Large intestine (tissue), 3 donors: Measurements from ENCODE around the gene CPEB4. TPM values are rescaled to one million over a fixed set of nuclear protein-coding genes. Genes with fewer than 3 reads are reported as not detected.

Source experiments
- DNase-seq, 2 donors: peaks; one replicate each; pipeline versions ENCODE4 v3.0.0 to v3.0.0-alpha.2; 2013
- H3K27ac ChIP-seq: one replicate; pipeline ENCODE4 v1.5.1; 2013; ENCODE audit warnings: low read length
- H3K27me3 ChIP-seq: 2 replicates; pipeline ENCODE4 v1.6.1; 2013; ENCODE audit warnings: low read length; ENCODE audit not compliant: control insufficient read depth, insufficient read depth
- H3K36me3 ChIP-seq: 2 replicates; pipeline ENCODE4 v1.6.1; 2013; ENCODE audit warnings: low read length; ENCODE audit not compliant: control insufficient read depth, insufficient read depth
- H3K4me1 ChIP-seq: one replicate; pipeline ENCODE4 v1.6.1; 2013; ENCODE audit warnings: low read length; ENCODE audit not compliant: control insufficient read depth, insufficient read depth
- H3K4me3 ChIP-seq: one replicate; pipeline ENCODE4 v1.5.1; 2013; ENCODE audit warnings: low read length
- H3K9me3 ChIP-seq: one replicate; pipeline ENCODE4 v1.6.1; 2013; ENCODE audit warnings: mild to moderate bottlenecking, low read depth, low read length, moderate library complexity; ENCODE audit not compliant: control insufficient read depth
- WGBS: methylation state at CpG from one replicate; pipeline ENCODE4 v1.1.5; 2013; ENCODE audit warnings: low lambda C conversion rate; ENCODE audit not compliant: insufficient coverage; 5-methylcytosine and 5-hydroxymethylcytosine counted together
- polyA plus RNA-seq: library from polyadenylated mRNA; unstranded; fragments of 120-200 nt; gene quantifications from one replicate; pipeline ENCODE4 v1.2.1, GENCODE V29; 2013

The CPEB4 gene
- polyA plus RNA-seq, 1 donor, result 46.6 TPM

GRCh38 chr5:173925449-173926071 is 37.4 kb downstream of the CPEB4 start:
- Histone ChIP-seq H3K9me3 (no peaks in the 10 kb centered on the region), H3K27me3 (no peaks in the 10 kb centered on the region), H3K4me1 (peaks cover 16% of the 10 kb centered on the region), H3K36me3 (peaks cover 16% of the 10 kb centered on the region), H3K4me3 (no peak overlapping the region), H3K27ac (no peak overlapping the region)
- DNase-seq, result peak in 1 of 2 donors; percentile 18
- 30% methylated on average over 2 of the region's 3 CpGs for WGBS

- H3K27me3 ChIP-seq, result no peaks in the 10 kb centered on the region
- WGBS, result no CpG with 5 or more reads among the region's 2 CpGs
- DNase-seq, result no peak
- no peak overlapping the region for H3K27ac ChIP-seq
- H3K4me1 ChIP-seq, result peaks cover 11% of the 10 kb centered on the region
- no peaks in the 10 kb centered on the region for H3K9me3 ChIP-seq
- H3K36me3 ChIP-seq, result peaks cover 15% of the 10 kb centered on the region
- no peak overlapping the region for H3K4me3 ChIP-seq
These were observed 38.2 kb downstream of the CPEB4 start for GRCh38 chr5:173926359-173926758.

GRCh38 chr5:173928871-173929574 is 40.9 kb downstream of the CPEB4 start:
- no peaks in the 10 kb centered on the region for H3K9me3 ChIP-seq
- peaks cover 4% of the 10 kb centered on the region for H3K4me1 ChIP-seq
- H3K27me3 ChIP-seq, result no peaks in the 10 kb centered on the region
- no peak overlapping the region for H3K4me3 ChIP-seq
- peak overlapping the region; percentile 19 for H3K27ac ChIP-seq
- no peak for DNase-seq
- peaks cover 4% of the 10 kb centered on the region for H3K36me3 ChIP-seq
- 60% methylated on average over 2 of the region's 4 CpGs for WGBS

- no peak overlapping the region for H3K4me3 ChIP-seq
- 43% methylated on average over 2 of the region's 2 CpGs for WGBS
- H3K9me3 ChIP-seq, result no peaks in the 10 kb centered on the region
- H3K4me1 ChIP-seq, result peaks cover 4% of the 10 kb centered on the region
- no peaks in the 10 kb centered on the region for H3K36me3 ChIP-seq
- no peaks in the 10 kb centered on the region for H3K27me3 ChIP-seq
- peak; percentile 55 to 85 for DNase-seq
- peak overlapping the region; percentile 72 for H3K27ac ChIP-seq
These were observed 44.6 kb downstream of the CPEB4 start for GRCh38 chr5:173932695-173933139.

GRCh38 chr5:173933901-173934300 is 45.8 kb downstream of the CPEB4 start:
- no peak overlapping the region for H3K27ac ChIP-seq
- H3K9me3 ChIP-seq, result no peaks in the 10 kb centered on the region
- H3K4me1 ChIP-seq, result peaks cover 2% of the 10 kb centered on the region
- WGBS, result no CpG with 5 or more reads among the region's 2 CpGs
- no peaks in the 10 kb centered on the region for H3K36me3 ChIP-seq
- no peak for DNase-seq
- no peak overlapping the region for H3K4me3 ChIP-seq
- H3K27me3 ChIP-seq, result no peaks in the 10 kb centered on the region

- Histone ChIP-seq H3K4me3 (no peak overlapping the region), H3K4me1 (no peaks in the 10 kb centered on the region), H3K36me3 (no peaks in the 10 kb centered on the region), H3K27ac (no peak overlapping the region), H3K27me3 (no peaks in the 10 kb centered on the region), H3K9me3 (no peaks in the 10 kb centered on the region)
- DNase-seq, result no peak
- WGBS, result 94% methylated on average over 2 of the region's 2 CpGs
These were observed 47.2 kb downstream of the CPEB4 start for GRCh38 chr5:173935396-173935795.

- Histone ChIP-seq H3K27ac (no peak overlapping the region), H3K9me3 (no peaks in the 10 kb centered on the region), H3K4me1 (peaks cover 32% of the 10 kb centered on the region), H3K36me3 (peaks cover 4% of the 10 kb centered on the region), H3K4me3 (no peak overlapping the region), H3K27me3 (no peaks in the 10 kb centered on the region)
- 71% methylated on average over 1 of the region's 2 CpGs for WGBS
- DNase-seq, result no peak
These were observed 52.1 kb downstream of the CPEB4 start for GRCh38 chr5:173940269-173940668.

- Histone ChIP-seq H3K36me3 (peaks cover 4% of the 10 kb centered on the region), H3K27me3 (no peaks in the 10 kb centered on the region), H3K9me3 (no peaks in the 10 kb centered on the region), H3K27ac (no peak overlapping the region), H3K4me3 (no peak overlapping the region), H3K4me1 (peaks cover 40% of the 10 kb centered on the region)
- WGBS, result 67% methylated on average over 2 of the region's 2 CpGs
- no peak for DNase-seq
These were observed 53.0 kb downstream of the CPEB4 start for GRCh38 chr5:173941102-173941501.

GRCh38 chr5:173941758-173942401 is 53.7 kb downstream of the CPEB4 start:
- Histone ChIP-seq H3K27me3 (no peaks in the 10 kb centered on the region), H3K27ac (peak overlapping the region; percentile 13), H3K36me3 (peaks cover 4% of the 10 kb centered on the region), H3K9me3 (no peaks in the 10 kb centered on the region), H3K4me1 (peaks cover 42% of the 10 kb centered on the region), H3K4me3 (no peak overlapping the region)
- peak in 1 of 2 donors; percentile 47 for DNase-seq
- WGBS, result no CpG with 5 or more reads among the region's 9 CpGs

- Histone ChIP-seq H3K4me1 (peaks cover 58% of the 10 kb centered on the region), H3K27me3 (no peaks in the 10 kb centered on the region), H3K27ac (peak overlapping the region; percentile 42), H3K4me3 (no peak overlapping the region), H3K36me3 (peaks cover 12% of the 10 kb centered on the region), H3K9me3 (no peaks in the 10 kb centered on the region)
- peak; percentile 28 to 55 for DNase-seq
- WGBS, result no CpG with 5 or more reads among the region's 2 CpGs
These were observed 56.4 kb downstream of the CPEB4 start for GRCh38 chr5:173944511-173944910.
